Ammon's horn (tissue), 1 donor: ENCODE data around the gene PPP2R5C.
A peak's percentile ranks its signal among the peaks of the same experiment; 100 is the strongest.

Experiments used
- DNase-seq: peaks from one replicate; pipeline ENCODE4 v3.0.0-alpha.2; 2016; ENCODE audit warnings: low spot score

PPP2R5C gene

GRCh38 chr14:101865288-101865687 is 103.8 kb downstream of the PPP2R5C start:
- DNase-seq = no peak

- DNase-seq = no peak
Observed at GRCh38 chr14:101867854-101868253, 106.3 kb downstream of the PPP2R5C start.

DNA sequence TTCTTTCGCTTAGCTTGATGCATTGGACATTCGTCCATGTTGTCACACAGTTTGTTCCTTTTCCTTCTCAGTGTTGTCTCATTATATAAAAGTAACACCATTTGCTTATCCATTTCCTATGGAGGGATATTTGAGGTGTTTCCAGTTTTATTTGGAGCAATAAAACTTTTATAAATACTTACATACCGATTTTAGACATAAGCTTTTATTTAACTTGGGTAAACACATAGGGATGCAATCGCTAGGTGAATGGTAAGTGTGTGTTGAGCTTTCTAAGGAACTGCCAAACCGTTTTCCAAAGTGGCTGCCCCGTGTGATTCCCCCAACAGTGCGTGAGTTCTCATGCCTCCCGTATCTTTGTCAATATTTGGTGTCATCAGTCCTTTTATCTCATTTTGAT is 107.7 kb downstream of the PPP2R5C start:
- DNase-seq = no peak

GRCh38 chr14:101870273-101870939 is 108.9 kb downstream of the PPP2R5C start:
- no peak for DNase-seq

DNA sequence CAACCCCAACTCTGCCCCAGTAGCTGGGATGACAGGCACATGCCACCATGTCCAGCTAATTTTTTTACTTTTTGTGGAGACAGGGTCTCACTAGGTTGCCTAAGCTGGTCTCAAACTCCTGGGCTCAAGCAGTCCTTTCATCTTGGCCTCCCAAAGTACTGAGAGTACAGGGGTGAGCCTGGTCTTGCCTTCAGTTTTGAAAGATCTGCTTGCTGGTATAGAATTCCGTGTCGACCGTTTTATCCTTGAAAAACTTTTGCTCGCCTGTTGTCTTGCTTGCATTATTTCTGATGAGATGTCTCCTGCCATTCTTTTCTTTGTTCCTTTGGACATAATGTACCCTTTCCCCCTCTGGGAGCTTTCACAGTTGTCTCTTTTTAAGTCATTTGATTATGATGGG is 110.8 kb downstream of the PPP2R5C start:
- no peak for DNase-seq

DNA sequence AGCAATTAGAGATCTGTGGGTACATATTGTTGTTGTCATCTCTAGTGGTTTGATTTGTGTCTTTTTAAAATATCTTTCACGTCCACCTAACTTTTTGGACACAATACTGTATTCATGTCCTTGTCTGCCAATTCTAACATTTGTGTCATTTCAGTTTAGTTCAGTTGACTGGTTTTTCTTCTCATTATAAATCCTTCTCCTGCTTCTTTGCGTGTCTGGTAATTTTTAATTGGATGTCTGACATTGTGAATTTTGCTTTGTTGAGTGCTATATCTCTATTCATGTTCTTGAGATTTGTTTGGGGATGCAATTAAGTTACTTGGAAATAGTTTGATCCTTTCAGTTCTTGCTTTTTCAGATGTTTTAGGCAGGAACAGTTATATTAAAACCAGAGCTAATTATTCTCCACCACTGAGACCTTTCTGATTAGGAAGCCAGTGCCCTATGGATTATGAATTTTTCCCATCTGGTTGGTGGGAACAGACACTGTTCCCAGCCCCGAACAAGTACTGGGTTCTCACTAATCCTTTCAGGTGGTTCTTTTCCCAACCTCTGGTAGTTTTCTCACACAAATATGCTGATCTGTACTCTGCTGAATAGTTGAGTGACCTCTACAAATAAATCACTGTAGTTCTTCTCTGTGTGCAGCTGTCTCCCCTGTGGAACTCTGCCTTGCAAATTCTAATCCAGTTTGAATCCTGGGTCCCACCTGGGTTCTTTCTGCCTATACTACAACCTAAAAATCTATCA is 111.7 kb downstream of the PPP2R5C start:
- DNase-seq = no peak

- no peak for DNase-seq
Observed at GRCh38 chr14:101873991-101874390, 112.5 kb downstream of the PPP2R5C start.

- DNase-seq = no peak
Observed at GRCh38 chr14:101875041-101875726, 113.7 kb downstream of the PPP2R5C start.

GRCh38 chr14:101875727-101876554 is 114.4 kb downstream of the PPP2R5C start:
- DNase-seq = no peak

- peak; percentile 55 for DNase-seq
Observed at GRCh38 chr14:101876555-101876938, 115.0 kb downstream of the PPP2R5C start.

DNA sequence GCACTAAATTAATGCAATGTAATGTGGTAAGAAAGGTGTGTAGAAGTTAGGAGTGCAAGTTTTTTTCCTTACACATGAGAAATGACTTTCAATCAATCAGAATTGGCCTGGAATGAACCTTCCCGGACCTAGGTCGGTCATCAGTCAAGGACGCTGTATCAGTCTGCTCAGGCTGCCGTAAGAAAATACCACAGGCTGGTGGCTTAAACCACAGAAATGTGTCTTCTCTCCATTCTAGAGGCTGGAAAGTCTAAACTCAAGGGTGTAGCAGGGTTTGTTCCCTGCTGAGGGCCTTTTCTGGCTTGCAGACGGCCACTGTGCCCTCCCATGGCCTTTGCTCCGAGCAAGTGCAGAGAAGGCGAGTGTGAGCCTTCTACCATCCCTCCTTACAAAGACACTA is 116.3 kb downstream of the PPP2R5C start:
- DNase-seq = no peak

DNA sequence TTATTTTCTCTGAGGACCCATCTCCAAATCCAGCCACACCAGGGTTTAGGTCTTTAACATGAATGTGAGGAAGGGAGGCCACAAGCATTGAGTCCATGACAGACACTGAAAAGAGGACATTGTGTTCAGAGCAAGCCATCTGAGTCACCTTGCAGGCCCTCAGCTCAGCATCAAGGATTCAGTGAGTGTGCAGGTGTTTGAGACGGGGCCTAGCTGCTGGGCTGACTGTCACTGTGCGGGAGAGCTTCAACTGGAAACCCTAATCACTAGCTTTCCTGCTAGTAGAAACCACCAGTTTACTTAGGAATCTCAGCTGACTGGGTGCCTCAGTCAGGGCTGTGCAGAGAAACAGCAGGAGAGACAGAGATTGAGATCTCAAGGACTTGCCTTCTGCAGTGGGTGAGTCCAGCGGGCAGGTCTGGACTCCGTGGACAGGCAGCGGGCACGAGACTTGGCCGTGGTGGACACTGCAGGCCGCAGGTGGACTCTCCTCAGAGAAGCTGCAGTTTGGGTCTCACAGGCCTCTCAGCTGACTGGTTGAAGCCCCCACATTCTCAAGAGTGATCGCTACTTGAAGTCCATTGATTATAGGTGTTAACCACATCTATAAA is 116.8 kb downstream of the PPP2R5C start:
- no peak for DNase-seq

- no peak for DNase-seq
Observed at GRCh38 chr14:101878822-101879528, 117.5 kb downstream of the PPP2R5C start.

DNA sequence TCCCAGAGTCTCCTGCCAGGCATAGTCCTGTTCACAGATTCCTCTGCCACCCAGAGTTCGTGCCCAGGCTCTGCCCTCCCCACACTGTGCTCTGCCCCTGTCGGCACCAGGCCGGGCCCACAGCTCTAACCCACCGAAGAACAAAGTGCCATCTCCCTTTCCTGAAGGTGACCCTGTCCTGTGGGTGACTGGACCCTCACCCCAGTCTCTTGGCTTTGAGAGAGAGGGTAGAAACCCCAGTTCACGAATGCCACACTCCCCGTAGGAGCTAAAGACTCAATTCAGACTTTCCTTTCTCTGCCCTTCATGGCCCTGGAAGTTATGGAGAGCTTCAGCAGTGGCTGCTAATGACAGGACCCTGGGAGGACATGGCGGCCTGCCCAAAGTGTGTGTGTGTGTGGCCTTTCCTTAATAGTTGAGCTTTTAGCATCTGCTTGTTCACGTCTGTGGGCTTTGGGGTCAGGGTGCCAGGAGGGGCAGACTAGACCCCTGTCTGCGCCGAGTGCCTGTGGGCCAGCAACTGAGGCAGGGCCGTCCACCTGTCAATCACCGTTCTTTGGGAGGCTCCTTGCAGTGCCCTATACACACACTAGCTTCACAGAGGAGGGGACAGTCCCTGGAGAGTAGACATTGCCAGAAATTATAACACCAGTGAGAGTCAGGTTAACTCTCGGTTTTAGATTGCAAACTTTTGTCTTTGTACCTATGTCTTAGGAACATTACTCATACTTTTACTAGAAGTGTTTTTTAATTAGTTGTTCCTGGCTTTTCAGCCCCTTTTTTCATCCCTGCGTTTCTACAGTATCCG is 118.2 kb downstream of the PPP2R5C start:
- no peak for DNase-seq

- no peak for DNase-seq
Observed at GRCh38 chr14:101881426-101881825, 119.9 kb downstream of the PPP2R5C start.

GRCh38 chr14:101882141-101882935 is 120.8 kb downstream of the PPP2R5C start:
- no peak for DNase-seq

DNA sequence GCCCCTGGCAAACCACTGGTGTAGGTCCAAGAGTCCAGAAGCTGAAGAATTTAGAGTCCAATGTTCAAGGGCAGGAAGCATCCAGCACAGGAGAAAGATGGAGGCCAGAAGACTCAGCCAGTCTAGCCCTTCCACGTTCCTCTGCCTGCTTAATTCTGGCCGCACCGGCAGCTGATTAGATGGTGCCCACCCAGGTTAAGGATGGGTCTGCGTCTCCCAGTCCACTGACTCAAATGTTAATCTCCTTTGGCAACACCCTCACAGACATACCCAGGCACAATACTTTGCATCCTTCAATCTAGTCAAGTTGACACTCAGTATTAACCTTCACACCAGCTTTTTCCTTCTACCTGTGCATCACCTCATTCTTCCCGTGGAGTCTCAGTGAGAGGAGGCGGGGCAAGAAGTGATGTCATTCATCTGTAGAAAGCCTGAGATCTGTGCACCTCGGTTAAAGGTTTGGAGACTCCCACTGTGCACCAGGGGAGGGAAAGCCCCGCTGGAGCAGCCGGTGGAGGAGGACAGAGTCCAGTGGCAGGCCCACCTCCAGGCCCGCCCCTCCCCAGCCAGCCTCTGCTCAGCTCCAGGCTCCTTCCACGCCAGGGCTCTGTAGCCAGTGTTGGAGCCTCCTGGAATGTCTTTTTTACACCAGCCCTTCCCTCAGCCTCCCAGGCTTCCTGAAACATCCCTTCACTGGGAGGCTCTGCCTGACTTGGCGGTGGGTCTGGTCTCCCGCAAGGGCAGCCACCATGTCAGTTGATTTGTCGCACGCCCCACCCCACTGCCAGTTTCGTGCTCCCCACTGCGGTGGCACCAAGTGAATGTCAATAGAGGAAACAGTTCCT is 122.8 kb downstream of the PPP2R5C start:
- DNase-seq = no peak

DNA sequence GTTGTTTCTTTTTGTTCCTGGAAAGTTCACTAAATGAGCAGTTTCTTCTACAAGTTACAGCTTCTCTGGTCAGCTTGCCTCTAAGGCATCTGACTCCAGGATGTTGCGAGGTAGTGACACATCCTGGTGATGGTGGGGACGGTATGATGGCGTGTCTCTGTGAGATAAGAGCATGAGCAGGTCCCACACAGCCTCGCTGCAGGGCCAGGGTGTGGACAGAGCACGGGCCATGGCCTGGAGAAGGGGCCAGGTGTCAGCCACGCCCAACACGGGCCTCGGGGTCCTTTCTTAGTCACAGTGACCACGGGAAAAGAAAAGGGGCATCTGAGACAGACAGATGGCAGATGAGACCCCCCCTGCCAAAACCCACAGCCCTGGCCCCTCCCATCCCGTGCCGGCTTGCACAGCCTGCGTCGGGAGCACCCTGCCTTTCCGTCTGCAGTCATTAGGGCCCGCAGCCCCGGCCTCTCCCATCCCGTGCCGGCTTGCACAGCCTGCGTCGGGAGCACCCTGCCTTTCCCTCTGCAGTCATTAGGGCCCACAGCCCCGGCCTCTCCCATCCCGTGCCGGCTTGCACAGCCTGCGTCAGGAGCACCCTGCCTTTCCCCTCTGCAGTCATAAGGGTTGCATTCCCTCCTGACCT is 123.5 kb downstream of the PPP2R5C start:
- DNase-seq = no peak
